Measurements from ENCODE around the gene DUSP10.

DNA sequence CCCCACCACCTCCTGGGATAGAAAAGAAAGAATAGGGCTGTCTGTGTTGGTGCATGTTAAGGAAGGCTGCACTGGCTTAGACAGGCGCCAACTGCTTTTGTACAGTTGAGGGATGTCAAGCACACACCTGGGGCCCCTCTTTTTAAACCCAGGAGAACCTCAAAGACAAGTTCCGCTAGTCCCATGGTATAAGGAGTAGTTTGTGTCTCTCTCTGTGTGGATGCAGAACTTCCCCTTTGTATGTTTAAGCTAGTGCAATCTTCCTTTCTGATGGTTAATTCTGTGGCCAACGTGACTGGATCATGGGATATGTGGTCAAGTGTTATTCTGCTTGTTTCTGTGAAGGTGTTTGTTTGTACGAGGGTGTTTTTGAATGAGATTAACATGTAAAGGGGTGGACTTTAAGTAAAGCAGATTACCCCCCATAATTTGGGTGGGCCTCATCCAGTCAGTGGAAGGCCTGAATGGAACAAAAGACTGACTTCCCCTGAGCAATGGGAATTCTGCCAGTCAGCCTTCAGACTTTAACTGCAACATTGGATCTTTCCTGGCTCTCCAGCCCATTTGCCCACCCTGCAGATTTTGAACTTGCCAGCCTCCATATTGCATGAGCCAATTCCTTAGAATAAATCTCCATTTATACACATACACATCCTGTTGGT is 9.5 kb upstream of the DUSP10 start:
- TF ChIP-seq, protein P1, sequence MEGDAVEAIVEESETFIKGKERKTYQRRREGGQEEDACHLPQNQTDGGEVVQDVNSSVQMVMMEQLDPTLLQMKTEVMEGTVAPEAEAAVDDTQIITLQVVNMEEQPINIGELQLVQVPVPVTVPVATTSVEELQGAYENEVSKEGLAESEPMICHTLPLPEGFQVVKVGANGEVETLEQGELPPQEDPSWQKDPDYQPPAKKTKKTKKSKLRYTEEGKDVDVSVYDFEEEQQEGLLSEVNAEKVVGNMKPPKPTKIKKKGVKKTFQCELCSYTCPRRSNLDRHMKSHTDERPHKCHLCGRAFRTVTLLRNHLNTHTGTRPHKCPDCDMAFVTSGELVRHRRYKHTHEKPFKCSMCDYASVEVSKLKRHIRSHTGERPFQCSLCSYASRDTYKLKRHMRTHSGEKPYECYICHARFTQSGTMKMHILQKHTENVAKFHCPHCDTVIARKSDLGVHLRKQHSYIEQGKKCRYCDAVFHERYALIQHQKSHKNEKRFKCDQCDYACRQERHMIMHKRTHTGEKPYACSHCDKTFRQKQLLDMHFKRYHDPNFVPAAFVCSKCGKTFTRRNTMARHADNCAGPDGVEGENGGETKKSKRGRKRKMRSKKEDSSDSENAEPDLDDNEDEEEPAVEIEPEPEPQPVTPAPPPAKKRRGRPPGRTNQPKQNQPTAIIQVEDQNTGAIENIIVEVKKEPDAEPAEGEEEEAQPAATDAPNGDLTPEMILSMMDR (IDR thresholded peaks at IDR 0.05): no peak
- no peak for TF ChIP-seq POLR2A (IDR thresholded peaks at IDR 0.05)

Data from tibial nerve (tissue), 3 donors.